ENCODE results near the gene GFI1B.
"Not testable (repeated sequence)": the region's sequence is repeated elsewhere in the genome, so short reads cannot be mapped to it uniquely, and the experiment has no call there.

The GFI1B gene

GRCh38 chr9:132997591-132997990, 19.1 kb downstream of the GFI1B start:
- no peak overlapping the region for H3K4me3 ChIP-seq (ENCODE audit: low read depth in 1 of 2, low read length in 2 of 2)
- peaks cover 17 to 32% of the 10 kb centered on the region in 2 donors for H3K27me3 ChIP-seq (ENCODE audit: control insufficient read depth in 1 of 2, insufficient read depth in 2 of 2, low read length in 2 of 2)
- H3K9me3 ChIP-seq (ENCODE audit: control insufficient read depth in 1 of 2, low read length in 2 of 2): no peaks in the 10 kb centered on the region
- peaks cover 10 to 15% of the 10 kb centered on the region in 2 donors for H3K4me1 ChIP-seq (ENCODE audit: control insufficient read depth in 1 of 2, insufficient read depth in 2 of 2, low read length in 2 of 2)
- H3K9ac ChIP-seq (ENCODE audit: low read depth in 1 of 2, low read length in 2 of 2): no peak overlapping the region
- no peak overlapping the region for H3K27ac ChIP-seq (ENCODE audit: low read depth, low read length)
- no peaks in the 10 kb centered on the region for H3K36me3 ChIP-seq (ENCODE audit: control insufficient read depth in 1 of 2, insufficient read depth in 2 of 2, low read length in 2 of 2)

GRCh38 chr9:132998221-132998620, 19.7 kb downstream of the GFI1B start:
- peaks cover 22 to 36% of the 10 kb centered on the region in 2 donors for H3K27me3 ChIP-seq (ENCODE audit: control insufficient read depth in 1 of 2, insufficient read depth in 2 of 2, low read length in 2 of 2)
- not testable (repeated sequence) for H3K9me3 ChIP-seq (ENCODE audit: control insufficient read depth in 1 of 2, low read length in 2 of 2); H3K27ac ChIP-seq (ENCODE audit: low read depth, low read length); H3K4me3 ChIP-seq (ENCODE audit: low read depth in 1 of 2, low read length in 2 of 2); H3K9ac ChIP-seq (ENCODE audit: low read depth in 1 of 2, low read length in 2 of 2); H3K36me3 ChIP-seq (ENCODE audit: control insufficient read depth in 1 of 2, insufficient read depth in 2 of 2, low read length in 2 of 2)
- H3K4me1 ChIP-seq (ENCODE audit: control insufficient read depth in 1 of 2, insufficient read depth in 2 of 2, low read length in 2 of 2): peaks cover 10 to 15% of the 10 kb centered on the region in 2 donors

- Histone ChIP-seq H3K27me3 (ENCODE audit: control insufficient read depth in 1 of 2, insufficient read depth in 2 of 2, low read length in 2 of 2) (peaks cover 24 to 35% of the 10 kb centered on the region in 2 donors), H3K4me3 (ENCODE audit: low read depth in 1 of 2, low read length in 2 of 2) (no peak overlapping the region), H3K27ac (ENCODE audit: low read depth, low read length) (no peak overlapping the region), H3K36me3 (ENCODE audit: control insufficient read depth in 1 of 2, insufficient read depth in 2 of 2, low read length in 2 of 2) (no peaks in the 10 kb centered on the region), H3K4me1 (ENCODE audit: control insufficient read depth in 1 of 2, insufficient read depth in 2 of 2, low read length in 2 of 2) (peaks cover 10 to 12% of the 10 kb centered on the region in 2 donors), H3K9me3 (ENCODE audit: control insufficient read depth in 1 of 2, low read length in 2 of 2) (no peaks in the 10 kb centered on the region), H3K9ac (ENCODE audit: low read depth in 1 of 2, low read length in 2 of 2) (no peak overlapping the region)
Measured at GRCh38 chr9:132998831-132999635, 20.5 kb downstream of the GFI1B start.

GRCh38 chr9:133002147-133003070, 23.9 kb downstream of the GFI1B start:
- Histone ChIP-seq H3K27ac (ENCODE audit: low read depth, low read length) (no peak overlapping the region), H3K4me1 (ENCODE audit: control insufficient read depth in 1 of 2, insufficient read depth in 2 of 2, low read length in 2 of 2) (no peaks in the 10 kb centered on the region), H3K9me3 (ENCODE audit: control insufficient read depth in 1 of 2, low read length in 2 of 2) (no peaks in the 10 kb centered on the region), H3K36me3 (ENCODE audit: control insufficient read depth in 1 of 2, insufficient read depth in 2 of 2, low read length in 2 of 2) (no peaks in the 10 kb centered on the region), H3K4me3 (ENCODE audit: low read depth in 1 of 2, low read length in 2 of 2) (no peak overlapping the region), H3K27me3 (ENCODE audit: control insufficient read depth in 1 of 2, insufficient read depth in 2 of 2, low read length in 2 of 2) (peaks cover 12 to 40% of the 10 kb centered on the region in 2 donors), H3K9ac (ENCODE audit: low read depth in 1 of 2, low read length in 2 of 2) (no peak overlapping the region)

GRCh38 chr9:133003071-133003461, 24.6 kb downstream of the GFI1B start:
- H3K36me3 ChIP-seq (ENCODE audit: control insufficient read depth in 1 of 2, insufficient read depth in 2 of 2, low read length in 2 of 2): no peaks in the 10 kb centered on the region
- H3K27me3 ChIP-seq (ENCODE audit: control insufficient read depth in 1 of 2, insufficient read depth in 2 of 2, low read length in 2 of 2): peaks cover 12 to 41% of the 10 kb centered on the region in 2 donors
- H3K9ac ChIP-seq (ENCODE audit: low read depth in 1 of 2, low read length in 2 of 2): no peak overlapping the region
- no peak overlapping the region for H3K4me3 ChIP-seq (ENCODE audit: low read depth in 1 of 2, low read length in 2 of 2)
- H3K27ac ChIP-seq (ENCODE audit: low read depth, low read length): no peak overlapping the region
- no peaks in the 10 kb centered on the region for H3K9me3 ChIP-seq (ENCODE audit: control insufficient read depth in 1 of 2, low read length in 2 of 2)
- no peaks in the 10 kb centered on the region for H3K4me1 ChIP-seq (ENCODE audit: control insufficient read depth in 1 of 2, insufficient read depth in 2 of 2, low read length in 2 of 2)

GRCh38 chr9:133003671-133004090, 25.2 kb downstream of the GFI1B start:
- H3K9ac ChIP-seq (ENCODE audit: low read depth in 1 of 2, low read length in 2 of 2): no peak overlapping the region
- no peaks in the 10 kb centered on the region for H3K4me1 ChIP-seq (ENCODE audit: control insufficient read depth in 1 of 2, insufficient read depth in 2 of 2, low read length in 2 of 2)
- H3K4me3 ChIP-seq (ENCODE audit: low read depth in 1 of 2, low read length in 2 of 2): no peak overlapping the region
- no peaks in the 10 kb centered on the region for H3K36me3 ChIP-seq (ENCODE audit: control insufficient read depth in 1 of 2, insufficient read depth in 2 of 2, low read length in 2 of 2)
- H3K27me3 ChIP-seq (ENCODE audit: control insufficient read depth in 1 of 2, insufficient read depth in 2 of 2, low read length in 2 of 2): peaks cover 12 to 41% of the 10 kb centered on the region in 2 donors
- no peaks in the 10 kb centered on the region for H3K9me3 ChIP-seq (ENCODE audit: control insufficient read depth in 1 of 2, low read length in 2 of 2)
- H3K27ac ChIP-seq (ENCODE audit: low read depth, low read length): no peak overlapping the region

GRCh38 chr9:133004091-133004998, 25.9 kb downstream of the GFI1B start:
- H3K27ac ChIP-seq (ENCODE audit: low read depth, low read length): no peak overlapping the region
- H3K9me3 ChIP-seq (ENCODE audit: control insufficient read depth in 1 of 2, low read length in 2 of 2): no peaks in the 10 kb centered on the region
- H3K4me3 ChIP-seq (ENCODE audit: low read depth in 1 of 2, low read length in 2 of 2): no peak overlapping the region
- no peaks in the 10 kb centered on the region for H3K4me1 ChIP-seq (ENCODE audit: control insufficient read depth in 1 of 2, insufficient read depth in 2 of 2, low read length in 2 of 2)
- H3K27me3 ChIP-seq (ENCODE audit: control insufficient read depth in 1 of 2, insufficient read depth in 2 of 2, low read length in 2 of 2): peaks cover 12 to 38% of the 10 kb centered on the region in 2 donors
- H3K36me3 ChIP-seq (ENCODE audit: control insufficient read depth in 1 of 2, insufficient read depth in 2 of 2, low read length in 2 of 2): no peaks in the 10 kb centered on the region
- H3K9ac ChIP-seq (ENCODE audit: low read depth in 1 of 2, low read length in 2 of 2): no peak overlapping the region

- Histone ChIP-seq H3K4me1 (ENCODE audit: control insufficient read depth in 1 of 2, insufficient read depth in 2 of 2, low read length in 2 of 2) (no peaks in the 10 kb centered on the region), H3K36me3 (ENCODE audit: control insufficient read depth in 1 of 2, insufficient read depth in 2 of 2, low read length in 2 of 2) (no peaks in the 10 kb centered on the region), H3K4me3 (ENCODE audit: low read depth in 1 of 2, low read length in 2 of 2) (no peak overlapping the region), H3K9ac (ENCODE audit: low read depth in 1 of 2, low read length in 2 of 2) (no peak overlapping the region), H3K9me3 (ENCODE audit: control insufficient read depth in 1 of 2, low read length in 2 of 2) (no peaks in the 10 kb centered on the region), H3K27ac (ENCODE audit: low read depth, low read length) (no peak overlapping the region), H3K27me3 (ENCODE audit: control insufficient read depth in 1 of 2, insufficient read depth in 2 of 2, low read length in 2 of 2) (peaks cover 7 to 30% of the 10 kb centered on the region in 2 donors)
Measured at GRCh38 chr9:133004999-133005760, 26.7 kb downstream of the GFI1B start.

GRCh38 chr9:133005957-133006356, 27.5 kb downstream of the GFI1B start:
- H3K36me3 ChIP-seq (ENCODE audit: control insufficient read depth in 1 of 2, insufficient read depth in 2 of 2, low read length in 2 of 2): no peaks in the 10 kb centered on the region
- H3K9me3 ChIP-seq (ENCODE audit: control insufficient read depth in 1 of 2, low read length in 2 of 2): no peaks in the 10 kb centered on the region
- no peaks in the 10 kb centered on the region for H3K4me1 ChIP-seq (ENCODE audit: control insufficient read depth in 1 of 2, insufficient read depth in 2 of 2, low read length in 2 of 2)
- no peak overlapping the region for H3K9ac ChIP-seq (ENCODE audit: low read depth in 1 of 2, low read length in 2 of 2)
- H3K4me3 ChIP-seq (ENCODE audit: low read depth in 1 of 2, low read length in 2 of 2): no peak overlapping the region
- H3K27me3 ChIP-seq (ENCODE audit: control insufficient read depth in 1 of 2, insufficient read depth in 2 of 2, low read length in 2 of 2): peaks cover 7 to 25% of the 10 kb centered on the region in 2 donors
- H3K27ac ChIP-seq (ENCODE audit: low read depth, low read length): no peak overlapping the region

Measured in duodenal mucosa (tissue), 2 donors.